HG03045 (cell line): ENCODE results near the gene ACRBP.
"Not testable (repeated sequence)": the region's sequence is repeated elsewhere in the genome, so short reads cannot be mapped to it uniquely, and the experiment has no call there.

Experiments used
- ATAC-seq: cut with Tn5 transposase; IDR thresholded peaks from one replicate; pipeline ENCODE4 v1.9.1; 2021; ENCODE audit warnings: mild to moderate bottlenecking, moderate library complexity; ENCODE audit not compliant: unreplicated experiment

The ACRBP gene

DNA sequence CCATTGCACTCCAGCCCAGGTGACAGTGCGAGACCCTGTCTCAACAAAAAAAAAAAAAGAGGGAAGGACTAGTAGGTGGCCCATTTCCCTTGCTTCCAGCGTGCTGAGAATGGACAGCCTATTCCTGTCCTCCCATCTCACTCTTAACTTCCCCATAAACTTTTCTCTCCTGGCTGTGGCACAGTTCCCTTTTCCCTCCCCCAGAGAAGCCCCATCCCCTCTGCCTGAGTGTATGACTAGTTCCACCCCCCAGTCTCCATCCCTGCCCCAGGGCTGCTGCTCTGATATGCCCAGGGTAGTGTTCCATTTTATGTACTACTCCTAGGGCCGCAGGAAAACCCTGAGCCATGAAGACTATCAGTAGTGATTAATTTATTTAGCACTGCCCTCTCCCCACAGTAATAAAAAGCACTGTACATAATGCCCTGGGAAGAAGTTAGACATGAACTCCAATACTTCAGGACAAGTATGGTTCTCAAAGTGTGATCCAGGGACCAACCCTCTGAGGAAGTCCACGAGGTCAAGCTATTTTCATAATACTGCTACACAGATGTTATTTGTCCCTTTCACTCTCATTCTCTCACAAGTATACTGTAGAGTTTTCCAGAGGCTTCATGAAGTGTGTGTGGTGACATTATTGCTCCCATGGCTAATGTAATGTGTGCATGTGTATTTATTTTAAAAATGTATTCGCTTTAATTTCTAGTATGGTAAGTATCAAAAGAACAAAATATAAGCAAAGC, 28.6 kb downstream of the ACRBP start:
- ATAC-seq, result no peak

- no peak for ATAC-seq
Measured at GRCh38 chr12:6615802-6616201, 31.4 kb downstream of the ACRBP start.

DNA sequence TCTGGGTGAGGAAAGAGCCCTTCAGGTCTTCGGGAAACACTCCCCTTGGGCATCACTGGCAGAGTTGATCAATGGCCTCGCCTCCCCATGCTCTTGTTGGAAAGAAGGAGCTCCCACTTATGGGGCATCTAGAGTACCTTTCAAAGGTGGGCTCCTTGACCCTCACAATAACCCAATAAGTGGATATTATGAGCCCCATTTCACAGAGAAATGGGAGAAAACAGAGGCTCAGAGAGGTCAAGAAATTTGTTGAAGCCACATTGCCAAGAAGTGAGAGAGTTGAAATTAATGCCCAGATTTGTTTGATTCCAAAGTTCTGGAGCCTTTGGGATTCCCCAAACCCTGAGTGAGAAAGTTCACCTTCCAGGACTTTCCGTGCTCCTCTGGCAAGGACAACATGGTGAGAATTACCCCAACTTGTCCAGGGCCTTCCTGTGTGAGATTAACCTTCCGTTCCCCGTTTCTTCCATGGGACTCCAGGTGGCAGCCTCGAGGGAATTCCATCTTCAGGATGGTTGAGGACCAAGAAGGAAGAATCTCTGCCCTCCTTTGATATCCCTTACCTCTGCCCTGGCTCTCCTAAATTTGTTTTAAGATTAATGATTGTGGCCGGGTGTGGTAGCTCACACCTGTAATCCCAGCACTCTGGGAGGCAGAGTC, 32.6 kb downstream of the ACRBP start:
- no peak for ATAC-seq

DNA sequence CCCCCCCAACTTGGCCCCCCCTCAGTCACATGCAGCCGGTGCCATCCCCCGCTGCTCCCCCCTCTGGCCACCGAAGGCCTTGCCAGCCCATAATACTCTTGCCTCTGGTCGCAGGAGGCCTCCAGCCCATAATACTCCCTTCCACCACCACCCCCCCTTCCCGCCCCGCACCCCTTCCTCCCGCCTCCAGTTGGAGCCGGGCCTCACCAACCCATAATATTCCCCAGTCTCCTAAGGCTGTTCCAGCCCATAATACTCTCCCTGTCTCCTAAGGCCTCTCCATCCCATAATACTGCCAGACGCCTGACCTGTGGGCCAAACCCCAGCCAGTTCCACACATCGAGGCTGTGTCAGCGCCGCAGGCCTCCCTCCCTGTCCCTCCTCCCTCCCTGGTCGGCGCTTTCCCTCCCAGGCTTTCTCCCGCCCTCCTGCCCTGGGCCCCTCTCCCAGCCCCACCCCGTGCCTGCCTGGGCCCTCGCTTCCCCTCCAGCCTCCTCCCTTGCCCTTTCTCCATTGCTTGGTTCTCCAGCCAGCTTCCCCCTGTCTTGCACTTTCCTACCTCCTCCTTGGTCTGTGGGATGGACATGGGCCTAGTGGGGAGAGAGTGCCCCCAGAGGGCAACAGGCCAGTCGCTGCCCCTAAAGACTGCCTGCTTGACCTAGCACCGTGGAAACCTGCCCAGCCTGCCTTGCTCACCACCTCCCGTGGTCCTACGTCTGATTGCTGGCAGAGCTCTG, 33.3 kb downstream of the ACRBP start:
- no peak for ATAC-seq

DNA sequence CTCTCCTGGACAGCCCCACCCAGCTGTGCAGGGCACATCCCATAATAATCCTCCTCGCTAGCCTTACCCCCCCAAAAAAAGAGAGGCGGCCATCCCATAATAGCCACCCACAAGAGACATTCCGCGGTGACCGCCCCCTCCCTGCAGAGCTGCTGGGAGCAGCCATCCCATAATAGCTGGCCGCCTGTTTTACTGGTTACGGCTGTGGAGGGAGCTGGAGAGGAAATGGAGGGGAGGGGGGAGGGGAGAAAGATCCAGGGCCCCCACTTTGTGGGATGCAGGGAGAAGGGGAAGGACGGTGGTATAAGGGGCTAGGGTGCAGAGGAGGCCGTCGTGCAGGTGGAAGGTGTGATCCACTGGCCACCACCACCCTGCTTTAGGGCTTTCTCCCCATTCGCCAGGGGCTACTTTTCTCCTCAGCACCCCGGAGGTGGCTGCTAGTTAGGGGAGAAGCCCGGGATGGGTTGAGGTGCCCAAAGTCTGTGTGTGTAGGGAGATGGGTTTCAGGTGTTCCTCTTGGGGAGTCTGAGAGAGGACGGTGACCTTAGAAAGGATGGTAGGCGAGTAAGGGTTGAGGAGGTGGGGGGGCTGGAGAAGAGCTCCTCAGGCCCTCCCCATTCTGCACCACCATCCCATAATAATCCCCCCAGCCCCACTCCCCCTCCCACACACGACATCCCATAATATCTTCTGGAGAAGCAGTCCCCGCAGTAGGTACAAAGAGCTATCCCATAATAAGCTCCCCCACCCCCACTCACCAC, 34.0 kb downstream of the ACRBP start:
- no peak for ATAC-seq

DNA sequence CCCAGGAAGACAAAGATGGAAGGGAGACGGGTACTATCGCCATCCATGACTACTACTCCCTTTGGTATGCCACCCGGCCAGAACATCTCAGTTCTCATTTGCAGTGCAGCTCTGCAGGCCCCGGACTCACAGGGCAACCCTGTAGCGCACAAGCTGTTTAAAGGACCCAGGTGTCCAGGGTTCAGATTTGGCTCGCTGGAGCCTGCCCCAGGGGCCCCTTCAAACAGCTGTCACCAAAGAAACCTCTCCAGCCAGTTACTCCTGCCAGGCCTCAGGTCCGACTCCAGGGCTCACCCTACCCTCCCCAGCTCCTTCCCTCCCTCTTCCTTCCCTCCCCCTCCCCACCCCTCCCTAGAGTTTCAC, 34.6 kb downstream of the ACRBP start:
- ATAC-seq, result no peak

DNA sequence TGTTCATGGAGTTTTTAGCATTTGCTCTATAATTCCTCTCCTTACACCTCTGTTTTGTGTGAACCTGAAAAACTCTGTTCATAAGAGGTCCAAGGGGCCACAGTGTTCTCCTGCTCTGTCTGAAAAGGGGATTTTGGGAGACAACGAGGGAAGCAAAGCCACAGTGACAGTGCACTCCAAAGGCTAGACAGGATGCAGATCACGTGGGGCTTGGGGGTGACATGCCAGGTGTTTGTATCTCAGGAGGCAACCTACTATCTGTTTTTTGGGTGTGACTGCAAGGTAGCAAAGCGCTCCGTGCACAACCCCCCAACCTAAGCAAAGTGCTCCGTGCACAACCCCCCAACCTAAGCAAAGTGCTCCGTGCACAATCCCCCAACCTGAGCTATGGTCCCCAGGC, 35.0 kb downstream of the ACRBP start:
- ATAC-seq, result no peak

GRCh38 chr12:6608592-6609281, 38.5 kb downstream of the ACRBP start:
- no peak for ATAC-seq

- ATAC-seq, result no peak
Measured at GRCh38 chr12:6607751-6608591, 39.3 kb downstream of the ACRBP start.

- ATAC-seq, result no peak
Measured at GRCh38 chr12:6606331-6607131, 40.7 kb downstream of the ACRBP start.

GRCh38 chr12:6605421-6606330, 41.6 kb downstream of the ACRBP start:
- no peak for ATAC-seq

DNA sequence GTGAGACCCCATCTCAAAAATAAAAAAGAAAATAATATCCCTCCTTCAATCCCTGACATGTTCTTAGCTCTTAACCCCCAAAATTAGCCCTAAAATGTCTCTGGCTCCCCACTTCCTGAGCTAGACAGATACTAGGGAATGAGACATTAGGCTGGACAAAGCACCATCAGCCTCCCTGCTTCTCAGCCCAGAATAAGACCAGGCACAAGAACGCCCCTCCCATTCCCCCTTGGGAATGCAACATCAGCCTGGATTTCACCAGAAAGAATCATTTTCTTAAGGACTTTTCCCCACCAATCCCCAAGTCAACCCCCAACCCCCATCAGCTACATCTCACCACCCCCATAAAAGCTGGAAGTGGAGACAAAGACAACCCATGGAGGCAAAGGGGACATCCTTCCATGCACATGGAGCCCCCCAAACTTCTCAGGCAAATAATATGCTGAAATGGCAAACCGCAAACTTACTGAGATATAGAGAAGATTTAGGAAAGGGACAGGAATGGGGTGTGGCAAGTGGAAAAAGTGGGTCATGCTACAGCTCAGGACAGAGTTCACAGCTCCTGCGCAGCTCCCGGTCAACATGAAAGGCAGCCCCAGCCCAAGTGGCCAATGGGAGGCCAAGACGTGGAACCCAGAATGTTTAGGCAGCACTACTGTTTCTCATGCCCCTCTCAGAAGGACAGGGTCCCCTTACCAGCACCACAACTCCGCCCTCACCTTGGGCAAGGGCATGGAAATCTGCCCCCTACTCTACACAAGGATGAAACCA, 42.8 kb downstream of the ACRBP start:
- ATAC-seq, result no peak

GRCh38 chr12:6603095-6603567, 44.1 kb downstream of the ACRBP start:
- ATAC-seq, result no peak

- ATAC-seq, result no peak
Measured at GRCh38 chr12:6602526-6602925, 44.7 kb downstream of the ACRBP start.

DNA sequence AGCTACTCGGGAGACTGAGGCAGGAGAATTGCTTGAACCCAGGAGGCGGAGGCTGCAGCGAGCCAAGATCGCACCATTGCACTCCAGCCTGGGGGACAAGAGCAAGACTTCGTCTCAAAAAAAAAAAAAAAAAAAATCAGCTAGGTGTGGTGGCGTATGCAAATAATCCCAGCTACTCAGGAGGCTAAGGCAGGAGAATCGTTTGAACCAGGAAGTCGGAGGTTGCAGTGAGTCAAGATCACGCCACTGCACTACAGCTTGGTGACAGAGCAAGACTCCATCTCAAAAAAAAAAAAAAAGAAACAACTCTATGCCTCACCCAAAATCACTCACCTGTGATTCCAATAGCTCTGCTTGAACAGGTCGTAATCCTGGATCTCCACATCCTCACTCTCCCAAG, 51.6 kb downstream of the ACRBP start:
- ATAC-seq, result not testable (repeated sequence)

- ATAC-seq, result no peak
Measured at GRCh38 chr12:6592087-6592486, 55.1 kb downstream of the ACRBP start.
